ENCODE data around the gene ZSCAN5C. TPM values are rescaled to one million over a fixed set of nuclear protein-coding genes. Genes with fewer than 3 reads are reported as not detected.

ZSCAN5C gene
- total and polyA plus RNA-seq, 2 of the 8 experiments (the other 6 are each of a cell fraction or from before 2014, with no cell fraction given), result not detected

DNA sequence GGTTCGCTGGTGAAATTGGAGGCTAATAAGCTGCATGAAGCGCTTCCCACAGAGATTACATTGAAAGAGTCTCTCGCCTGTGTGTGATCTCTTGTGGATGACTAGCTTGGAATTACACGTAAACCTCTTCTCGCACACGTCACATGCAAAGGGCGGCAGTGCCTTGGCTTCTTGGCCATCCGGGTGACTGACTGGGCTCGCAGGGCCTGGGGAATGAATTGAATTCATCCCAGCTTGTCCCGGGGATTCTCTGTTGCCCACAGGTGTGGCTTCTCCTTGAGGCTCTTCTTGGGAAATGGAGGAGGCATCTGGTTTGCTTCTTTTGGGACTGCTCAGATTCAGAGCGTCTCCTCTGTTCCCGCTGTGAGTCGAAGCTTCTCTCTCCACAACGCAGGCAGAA is 19.8 kb downstream of the ZSCAN5C start (continued):
- TF ChIP-seq ZNF274 (IDR thresholded peaks at IDR 0.05; ENCODE audit: borderline replicate concordance, extremely low read depth, low read length) (no peak), BRCA1 (IDR thresholded peaks at IDR 0.05; ENCODE audit: low read depth, low read length) (no peak), TCF12 (IDR thresholded peaks at IDR 0.05; ENCODE audit: low read depth, low read length) (no peak)

All from H1 (cell line).